Lower lobe of right lung (tissue), 2 donors: ENCODE measurements around the gene EPHA6. TPM values are rescaled to one million over a fixed set of nuclear protein-coding genes. Genes with fewer than 3 reads are reported as not detected.

Source experiments
- ATAC-seq, 2 donors: fragments of 200-7000 bp; cut with Tn5 transposase; one replicate each; pipeline ENCODE4 v1.9.1; 2020 to 2022; ENCODE audit warnings: mild to moderate bottlenecking in 2 of 2, moderate library complexity in 2 of 2
- DNase-seq: peaks from one replicate; pipeline ENCODE4 v3.0.0-alpha.2; 2020
- H3K27ac ChIP-seq: fragments of 200-600 bp; one replicate; pipeline ENCODE4 v1.8.0; 2022
- H3K27me3 ChIP-seq: fragments of 200-600 bp; one replicate; pipeline ENCODE4 v1.8.0; 2022; ENCODE audit warnings: low read depth
- H3K36me3 ChIP-seq: fragments of 200-600 bp; one replicate; pipeline ENCODE4 v1.8.0; 2022; ENCODE audit warnings: mild to moderate bottlenecking
- H3K4me1 ChIP-seq: fragments of 200-600 bp; one replicate; pipeline ENCODE4 v1.8.0; 2022
- H3K4me3 ChIP-seq: fragments of 200-600 bp; one replicate; pipeline ENCODE4 v1.8.0; 2022; ENCODE audit warnings: mild to moderate bottlenecking
- H3K9me3 ChIP-seq: fragments of 200-600 bp; one replicate; pipeline ENCODE4 v1.8.0; 2022
- intact Hi-C: fragments of 100-400 bp; cut with DNase I; formaldehyde crosslinking; loops from one replicate; pipeline ENCODE4 v1.11.0; 2022
- total RNA-seq: library from RNA; stranded (reverse); fragmentation: NEBNext Ultra II Directional; extraction: Animal tissue kit (Norgen Biotek cat#: 25700); gene quantifications from one replicate; pipeline ENCODE4 v1.2.1, GENCODE V29; 2021
- TF ChIP-seq, protein P1 (sequence below): fragments of 200-600 bp; IDR thresholded peaks from one replicate; pipeline ENCODE4 v1.8.0; 2022; ENCODE audit warnings: antibody characterized with exemption, mild to moderate bottlenecking
- donor health status: DM: no; HTN: yes; CAD: no; lungs with severe emphysema.

The EPHA6 gene
- total RNA-seq, 1 donor from 2014 or later = 0.53 TPM

DNA sequence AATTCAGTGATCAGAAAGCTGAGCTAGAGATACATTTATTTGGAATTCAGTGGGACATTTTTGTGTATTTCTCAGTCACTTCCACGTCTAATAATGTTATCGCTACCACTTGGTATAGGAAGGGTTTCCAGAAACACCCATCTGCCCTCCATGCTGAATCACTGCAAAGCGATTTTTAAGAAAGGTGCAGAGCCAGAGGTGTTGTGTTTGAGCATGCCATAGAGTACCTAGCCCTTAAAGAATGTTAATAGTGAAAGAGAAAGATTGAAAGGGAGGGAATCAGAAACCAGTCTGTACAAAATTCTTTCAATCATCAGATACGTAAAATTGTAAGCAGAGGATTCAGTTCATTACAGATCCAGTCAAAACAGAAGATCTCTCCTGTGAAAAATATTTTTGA lies 870.1 kb downstream of the EPHA6 start:
- Histone ChIP-seq H3K9me3 (no peaks in the 10 kb centered on the region), H3K4me1 (no peaks in the 10 kb centered on the region), H3K36me3 (no peaks in the 10 kb centered on the region), H3K27ac (no peak overlapping the region), H3K27me3 (no peaks in the 10 kb centered on the region), H3K4me3 (no peak overlapping the region)
- TF ChIP-seq, protein P1, sequence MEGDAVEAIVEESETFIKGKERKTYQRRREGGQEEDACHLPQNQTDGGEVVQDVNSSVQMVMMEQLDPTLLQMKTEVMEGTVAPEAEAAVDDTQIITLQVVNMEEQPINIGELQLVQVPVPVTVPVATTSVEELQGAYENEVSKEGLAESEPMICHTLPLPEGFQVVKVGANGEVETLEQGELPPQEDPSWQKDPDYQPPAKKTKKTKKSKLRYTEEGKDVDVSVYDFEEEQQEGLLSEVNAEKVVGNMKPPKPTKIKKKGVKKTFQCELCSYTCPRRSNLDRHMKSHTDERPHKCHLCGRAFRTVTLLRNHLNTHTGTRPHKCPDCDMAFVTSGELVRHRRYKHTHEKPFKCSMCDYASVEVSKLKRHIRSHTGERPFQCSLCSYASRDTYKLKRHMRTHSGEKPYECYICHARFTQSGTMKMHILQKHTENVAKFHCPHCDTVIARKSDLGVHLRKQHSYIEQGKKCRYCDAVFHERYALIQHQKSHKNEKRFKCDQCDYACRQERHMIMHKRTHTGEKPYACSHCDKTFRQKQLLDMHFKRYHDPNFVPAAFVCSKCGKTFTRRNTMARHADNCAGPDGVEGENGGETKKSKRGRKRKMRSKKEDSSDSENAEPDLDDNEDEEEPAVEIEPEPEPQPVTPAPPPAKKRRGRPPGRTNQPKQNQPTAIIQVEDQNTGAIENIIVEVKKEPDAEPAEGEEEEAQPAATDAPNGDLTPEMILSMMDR = no peak
- intact Hi-C loops = no loop called here
- ATAC-seq (no peak), DNase-seq (no peak)

DNA sequence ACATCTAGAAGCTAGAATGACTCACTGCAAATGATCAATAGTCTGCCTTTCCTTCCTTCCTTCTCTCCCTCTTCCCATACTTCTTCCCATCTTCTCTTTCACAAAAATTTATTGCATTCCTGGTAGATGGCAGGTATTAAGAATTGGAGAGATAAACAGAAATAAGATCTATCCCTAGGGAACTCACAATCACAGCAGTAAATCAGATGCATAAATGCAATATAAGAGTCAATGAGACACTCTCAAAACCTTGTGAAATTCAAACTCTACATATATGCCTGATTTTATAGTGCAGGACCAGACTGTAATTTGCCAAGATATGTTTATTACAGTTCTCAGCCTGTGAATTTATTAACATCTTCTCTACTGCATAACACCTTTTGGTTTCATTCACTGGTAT lies 871.9 kb downstream of the EPHA6 start:
- TF ChIP-seq, protein P1 = no peak
- no peak for ATAC-seq
- H3K9me3 ChIP-seq = no peaks in the 10 kb centered on the region
- no peak for DNase-seq
- H3K27me3 ChIP-seq = no peaks in the 10 kb centered on the region
- intact Hi-C loops = no loop called here
- no peak overlapping the region for H3K4me3 ChIP-seq
- H3K36me3 ChIP-seq = no peaks in the 10 kb centered on the region
- H3K27ac ChIP-seq = no peak overlapping the region
- H3K4me1 ChIP-seq = no peaks in the 10 kb centered on the region

DNA sequence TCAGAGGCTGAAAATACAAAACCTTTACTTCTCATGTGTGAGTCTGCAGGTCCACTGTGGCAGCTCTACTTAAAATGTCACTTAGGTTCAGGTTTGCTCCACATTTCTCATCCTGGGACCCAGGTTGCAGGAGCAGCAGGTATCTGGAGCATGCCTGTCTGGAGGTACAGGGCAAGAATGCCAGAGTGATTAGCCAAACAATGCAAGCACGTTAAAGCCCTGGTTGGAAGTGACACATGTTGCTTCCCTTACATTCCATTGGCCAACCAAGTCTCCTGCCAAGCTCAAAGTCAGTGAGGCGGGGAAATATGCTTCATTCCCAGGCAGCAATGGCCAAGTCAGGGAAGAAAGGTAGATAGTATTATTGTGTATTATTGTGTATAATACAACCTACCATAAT lies 873.3 kb downstream of the EPHA6 start:
- no peak for ATAC-seq
- no peaks in the 10 kb centered on the region for H3K27me3 ChIP-seq
- no peak overlapping the region for H3K4me3 ChIP-seq
- intact Hi-C loops = no loop called here
- no peaks in the 10 kb centered on the region for H3K9me3 ChIP-seq
- TF ChIP-seq, protein P1 = no peak
- no peaks in the 10 kb centered on the region for H3K4me1 ChIP-seq
- no peak for DNase-seq
- H3K27ac ChIP-seq = no peak overlapping the region
- no peaks in the 10 kb centered on the region for H3K36me3 ChIP-seq

DNA sequence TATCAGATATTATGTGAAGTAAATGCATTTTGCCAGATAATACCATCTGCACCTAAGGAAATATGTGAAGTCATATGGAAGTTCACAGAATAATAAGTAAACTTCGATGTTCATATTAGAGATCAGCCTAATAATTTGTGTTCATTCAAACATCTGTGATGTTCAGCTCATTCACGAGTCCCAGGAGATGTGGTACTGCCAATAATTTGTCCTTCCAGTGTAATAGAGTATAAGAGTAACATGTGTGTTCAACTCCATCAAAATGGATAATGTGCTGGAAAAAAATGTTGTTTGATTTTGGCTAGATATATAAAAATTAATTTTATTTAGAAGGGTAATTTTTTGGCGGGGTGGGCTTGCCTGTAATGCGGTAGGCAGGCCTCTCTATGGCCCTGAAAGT lies 874.7 kb downstream of the EPHA6 start:
- no peaks in the 10 kb centered on the region for H3K27me3 ChIP-seq
- H3K4me1 ChIP-seq = no peaks in the 10 kb centered on the region
- no peaks in the 10 kb centered on the region for H3K36me3 ChIP-seq
- intact Hi-C loops = no loop called here
- TF ChIP-seq, protein P1 = no peak
- no peak overlapping the region for H3K27ac ChIP-seq
- ATAC-seq = no peak
- no peak overlapping the region for H3K4me3 ChIP-seq
- DNase-seq = no peak
- H3K9me3 ChIP-seq = no peaks in the 10 kb centered on the region

DNA sequence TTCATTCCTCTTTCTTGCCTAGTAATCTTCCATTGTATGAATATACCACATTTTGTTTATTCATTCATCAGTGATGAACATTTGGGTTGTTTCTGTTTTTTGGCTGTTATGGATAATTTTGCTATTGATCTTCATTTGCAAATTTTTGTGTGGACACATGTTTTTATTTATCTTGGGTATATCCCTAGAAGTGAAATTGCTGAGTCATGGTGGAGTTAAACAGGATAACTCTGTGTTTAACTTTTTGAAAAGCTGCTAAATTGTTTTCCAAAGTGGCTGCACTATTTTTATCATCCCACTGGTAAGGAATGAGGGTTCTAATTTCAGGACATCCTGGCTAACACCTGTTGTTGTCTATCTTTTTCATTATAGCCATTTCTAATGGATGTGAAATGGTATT lies 875.6 kb downstream of the EPHA6 start:
- Histone ChIP-seq H3K4me1 (no peaks in the 10 kb centered on the region), H3K27me3 (no peaks in the 10 kb centered on the region), H3K36me3 (no peaks in the 10 kb centered on the region), H3K9me3 (no peaks in the 10 kb centered on the region), H3K27ac (no peak overlapping the region), H3K4me3 (no peak overlapping the region)
- DNase-seq (no peak), ATAC-seq (no peak)
- intact Hi-C loops = no loop called here
- TF ChIP-seq, protein P1 = no peak

DNA sequence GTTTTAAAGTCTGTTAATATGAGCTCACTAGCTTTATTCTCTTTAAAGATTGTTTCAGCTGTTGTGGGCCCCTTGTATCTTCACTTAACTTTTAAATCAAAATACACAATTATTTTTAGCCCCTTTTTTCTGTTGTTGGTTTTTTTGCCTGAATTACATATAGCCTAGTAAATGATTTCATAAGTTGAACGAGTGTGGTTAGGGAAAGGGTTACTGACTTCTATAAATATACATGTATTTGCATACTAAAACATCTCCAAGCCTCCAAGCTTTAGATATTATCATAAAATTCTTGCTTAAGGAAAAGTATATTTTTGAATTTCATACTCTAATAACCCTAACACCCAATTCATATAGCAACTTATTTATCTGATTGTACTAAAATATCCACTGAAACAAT lies 877.0 kb downstream of the EPHA6 start:
- Histone ChIP-seq H3K9me3 (no peaks in the 10 kb centered on the region), H3K27me3 (no peaks in the 10 kb centered on the region), H3K27ac (no peak overlapping the region), H3K4me3 (no peak overlapping the region), H3K4me1 (no peaks in the 10 kb centered on the region), H3K36me3 (no peaks in the 10 kb centered on the region)
- TF ChIP-seq, protein P1 = no peak
- intact Hi-C loops = no loop called here
- DNase-seq = no peak
- ATAC-seq = no peak
